GM10266 (cell line): Measurements from ENCODE around the gene HHAT.
"Not testable (repeated sequence)": the region's sequence is repeated elsewhere in the genome, so short reads cannot be mapped to it uniquely, and the experiment has no call there.

ENCODE experiments used
- DNase-seq: peaks from one replicate; pipeline ENCODE4 v3.0.0; 2012; ENCODE audit errors: extremely low spot score
- TF ChIP-seq, protein P1 (sequence below): IDR thresholded peaks from 2 replicates; pipeline ENCODE4 v1.5.1; 2012; ENCODE audit warnings: mild to moderate bottlenecking, low read depth; ENCODE audit not compliant: control insufficient read depth, insufficient read depth; ENCODE audit errors: missing control alignments

Gene HHAT

DNA sequence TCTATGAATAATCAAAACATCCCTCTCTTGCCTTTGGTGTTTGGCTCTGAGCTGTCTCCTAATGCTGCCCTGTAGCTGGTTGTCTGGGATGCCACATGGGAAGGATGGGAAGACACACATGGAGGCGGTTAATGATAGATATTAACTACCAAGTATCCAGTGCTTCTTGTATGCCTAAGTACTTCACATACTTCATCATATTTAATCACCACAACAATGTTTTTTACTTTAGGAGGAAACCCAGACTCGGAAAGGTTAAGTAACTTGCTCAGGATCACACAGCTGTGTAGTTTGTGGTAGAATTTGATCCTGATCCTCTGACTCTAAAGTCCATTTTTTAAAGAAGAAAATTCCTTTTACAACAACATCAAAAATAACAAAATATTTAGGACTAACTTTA, 88.0 kb downstream of the HHAT start:
- TF ChIP-seq, protein P1, sequence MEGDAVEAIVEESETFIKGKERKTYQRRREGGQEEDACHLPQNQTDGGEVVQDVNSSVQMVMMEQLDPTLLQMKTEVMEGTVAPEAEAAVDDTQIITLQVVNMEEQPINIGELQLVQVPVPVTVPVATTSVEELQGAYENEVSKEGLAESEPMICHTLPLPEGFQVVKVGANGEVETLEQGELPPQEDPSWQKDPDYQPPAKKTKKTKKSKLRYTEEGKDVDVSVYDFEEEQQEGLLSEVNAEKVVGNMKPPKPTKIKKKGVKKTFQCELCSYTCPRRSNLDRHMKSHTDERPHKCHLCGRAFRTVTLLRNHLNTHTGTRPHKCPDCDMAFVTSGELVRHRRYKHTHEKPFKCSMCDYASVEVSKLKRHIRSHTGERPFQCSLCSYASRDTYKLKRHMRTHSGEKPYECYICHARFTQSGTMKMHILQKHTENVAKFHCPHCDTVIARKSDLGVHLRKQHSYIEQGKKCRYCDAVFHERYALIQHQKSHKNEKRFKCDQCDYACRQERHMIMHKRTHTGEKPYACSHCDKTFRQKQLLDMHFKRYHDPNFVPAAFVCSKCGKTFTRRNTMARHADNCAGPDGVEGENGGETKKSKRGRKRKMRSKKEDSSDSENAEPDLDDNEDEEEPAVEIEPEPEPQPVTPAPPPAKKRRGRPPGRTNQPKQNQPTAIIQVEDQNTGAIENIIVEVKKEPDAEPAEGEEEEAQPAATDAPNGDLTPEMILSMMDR: no peak
- no peak for DNase-seq

DNA sequence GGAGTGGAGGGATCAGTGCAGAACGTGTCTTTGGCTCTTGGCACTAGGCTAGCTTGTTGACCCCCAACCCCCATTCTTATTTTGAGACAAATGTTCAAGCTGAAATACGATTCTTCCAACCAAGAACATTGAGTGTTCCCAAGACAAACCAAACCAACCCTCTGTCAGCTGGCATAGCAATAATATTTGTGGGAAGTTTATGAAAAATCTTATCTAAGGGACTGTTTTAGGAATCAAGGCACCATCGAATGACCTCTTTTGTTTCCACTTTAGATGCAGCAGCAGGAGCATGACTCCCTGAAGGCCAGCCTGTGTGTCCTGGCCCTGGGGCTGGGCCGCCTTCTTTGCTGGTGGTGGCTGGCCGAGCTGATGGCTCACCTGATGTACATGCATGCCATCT, 89.2 kb downstream of the HHAT start:
- TF ChIP-seq, protein P1: no peak
- no peak for DNase-seq

DNA sequence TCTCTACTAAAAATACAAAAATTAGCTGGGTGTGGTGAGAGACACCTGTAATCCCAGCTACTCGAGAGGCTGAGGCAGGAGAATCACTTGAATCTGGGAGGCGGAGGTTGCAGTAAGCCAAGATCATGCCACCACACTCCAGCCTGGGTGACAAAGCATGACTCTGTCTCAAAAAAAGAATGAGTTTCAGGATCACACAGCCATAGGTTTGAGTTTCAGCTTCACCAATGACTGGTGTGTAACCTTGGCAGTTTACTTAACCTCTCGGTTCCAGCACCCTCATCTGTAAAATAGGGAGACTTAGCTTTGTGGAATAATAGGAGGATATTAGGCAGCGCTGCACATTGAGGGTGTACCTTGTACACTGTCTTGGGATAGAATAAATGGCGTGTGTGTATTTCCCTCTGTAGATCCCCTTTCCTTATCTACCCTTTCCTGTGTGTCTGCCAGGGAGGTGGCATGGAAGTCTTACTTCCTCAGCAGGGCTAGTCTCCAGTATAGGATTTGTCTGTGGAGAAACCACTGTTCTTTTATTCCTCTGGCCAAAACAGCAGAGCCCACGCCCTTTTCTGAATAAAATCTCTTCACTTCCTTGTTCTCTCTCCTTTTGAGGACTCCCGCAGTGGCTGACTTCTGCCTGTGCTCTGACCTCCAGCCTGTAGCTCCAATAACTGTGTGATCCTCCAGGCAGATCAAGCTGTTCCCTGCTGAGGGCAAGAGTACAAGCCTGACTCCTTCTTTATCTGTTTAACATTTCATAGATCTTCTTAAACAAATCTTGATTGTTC, 90.4 kb downstream of the HHAT start:
- no peak for DNase-seq
- TF ChIP-seq, protein P1: no peak

DNA sequence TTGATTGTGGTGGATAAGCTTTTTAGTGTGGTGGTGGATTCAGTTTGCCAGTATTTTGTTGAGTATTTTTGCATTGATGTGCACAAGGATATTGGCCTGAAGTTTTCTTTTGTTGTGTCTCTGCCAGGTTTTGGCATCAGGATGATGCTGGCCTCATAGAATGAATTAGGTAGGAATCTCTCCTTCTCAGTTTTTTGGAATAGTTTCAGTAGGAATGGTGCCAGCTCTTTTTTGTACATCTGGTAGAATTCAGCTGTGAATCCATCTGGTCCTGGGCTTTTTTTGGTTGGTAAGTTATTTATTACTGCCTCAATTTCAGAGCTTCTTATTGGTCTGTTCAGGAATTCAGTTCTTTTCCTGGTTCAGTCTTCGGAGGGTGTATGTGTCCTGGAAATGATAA, 98.0 kb downstream of the HHAT start:
- DNase-seq: not testable (repeated sequence)

DNA sequence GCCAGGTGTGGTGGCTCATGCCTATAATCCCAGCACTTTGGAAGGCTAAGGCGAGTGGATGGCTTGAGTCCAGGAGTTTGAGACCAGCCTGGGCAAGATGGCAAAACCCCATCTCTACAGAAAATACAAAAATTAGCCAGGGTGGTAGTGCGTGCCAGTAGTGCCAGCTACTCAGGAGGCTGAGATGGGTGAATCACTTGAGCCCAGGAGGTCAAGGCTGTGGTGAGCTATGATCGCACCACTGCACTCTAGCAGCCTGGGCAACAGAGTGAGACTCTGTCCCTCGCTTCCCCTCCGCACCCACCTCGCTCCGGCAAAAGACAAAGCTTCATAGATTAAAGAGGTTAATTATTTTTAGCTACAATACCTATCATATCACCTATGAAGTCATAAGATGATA, 100.0 kb downstream of the HHAT start:
- TF ChIP-seq, protein P1: no peak
- DNase-seq: no peak

DNA sequence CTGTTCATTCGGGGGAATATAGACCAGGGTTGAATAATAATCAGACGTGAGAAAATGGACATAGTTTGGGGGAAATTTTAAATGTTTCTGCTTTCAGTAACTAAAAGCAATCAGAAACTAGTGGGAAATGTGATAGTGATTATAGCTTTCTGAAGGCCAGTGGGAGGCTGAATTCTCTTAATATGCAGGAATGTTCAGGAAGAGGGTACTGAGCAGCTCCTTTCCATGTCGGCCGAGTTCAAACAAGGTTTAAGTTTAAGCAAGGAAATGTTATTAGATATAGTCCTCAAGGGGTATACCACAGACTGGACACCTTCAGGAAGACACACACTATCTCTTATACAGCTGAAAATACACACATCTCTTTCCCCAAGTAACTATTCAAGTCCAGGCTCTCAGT, 105.5 kb downstream of the HHAT start:
- no peak for DNase-seq
- TF ChIP-seq, protein P1: no peak

DNA sequence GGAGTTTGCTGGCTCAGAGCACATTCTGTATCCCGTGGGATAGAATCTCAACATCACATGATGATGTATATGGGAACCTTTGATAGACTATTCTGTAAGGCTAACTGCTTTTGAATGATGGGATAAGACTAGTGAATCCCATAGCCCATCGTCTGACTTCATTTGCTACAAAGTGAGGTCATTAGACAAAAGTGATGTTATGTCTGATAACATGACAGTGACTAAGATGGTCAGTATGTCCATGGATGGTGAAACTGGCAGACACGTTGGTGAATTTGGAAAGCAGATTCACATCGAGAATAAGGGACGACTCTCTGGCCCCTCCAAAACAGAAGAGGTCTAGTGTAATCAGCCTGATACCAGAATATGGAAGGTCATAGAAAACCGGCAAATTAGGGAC, 108.4 kb downstream of the HHAT start:
- no peak for DNase-seq

More for the DNA sequence above, 108.4 kb downstream of the HHAT start:
- TF ChIP-seq, protein P1: no peak
